Common myeloid progenitor, CD34-positive (primary cell): Measurements from ENCODE around the gene CCDC106.

Experiments used
- CTCF ChIA-PET: fragments of 350-600 bp; sonication (Branson Sonifier 250); formaldehyde crosslinking; loops from one replicate; lab custom pipeline; 2021; ENCODE audit warnings: antibody characterized with exemption; lab: Charles Lee
- POLR2A ChIA-PET: fragments of 350-600 bp; sonication (Branson Sonifier 250); formaldehyde crosslinking; loops from one replicate; lab custom pipeline; 2021; ENCODE audit warnings: antibody characterized with exemption; lab: Charles Lee
- DNase-seq, 3 donors: peaks; one replicate each; pipeline versions ENCODE4 v3.0.0 to v3.0.0-alpha.2; 2013
- H3K27ac ChIP-seq, 2 experiments: 1 replicate in 1 of 2; 2 replicates in 1 of 2; pipeline ENCODE4 v1.7.0; 2013; ENCODE audit warnings: inconsistent platforms in 2 of 2, low read length in 2 of 2, mild to moderate bottlenecking in 2 of 2, low read depth in 1 of 2, moderate library complexity in 1 of 2; ENCODE audit not compliant: severe bottlenecking in 2 of 2, insufficient read depth in 1 of 2, poor library complexity in 1 of 2
- H3K27me3 ChIP-seq, 5 experiments: replicated peaks in 2 of 5; 1 replicate in 3 of 5; 2 replicates in 2 of 5; pipeline versions ENCODE4 v1.6.1 to v1.7.0; 2013; ENCODE audit warnings: low read length in 4 of 5, mild to moderate bottlenecking in 2 of 5, moderate library complexity in 2 of 5, inconsistent platforms in 1 of 5; ENCODE audit not compliant: insufficient read depth in 5 of 5, control insufficient read depth in 4 of 5
- H3K36me3 ChIP-seq, 4 experiments: 1 replicate in 2 of 4; 2 replicates in 2 of 4; pipeline versions ENCODE4 v1.6.1 to v1.7.0; 2013; ENCODE audit warnings: low read length in 3 of 4, control low read depth in 1 of 4, mild to moderate bottlenecking in 1 of 4; ENCODE audit not compliant: control insufficient read depth in 4 of 4, insufficient read depth in 4 of 4
- H3K4me1 ChIP-seq, 4 experiments: 1 replicate in 3 of 4; 2 replicates in 1 of 4; pipeline versions ENCODE4 v1.6.1 to v1.7.1; 2013; ENCODE audit warnings: low read length in 3 of 4, mild to moderate bottlenecking in 3 of 4, control low read depth in 1 of 4, inconsistent platforms in 1 of 4, moderate library complexity in 1 of 4; ENCODE audit not compliant: control insufficient read depth in 4 of 4, insufficient read depth in 4 of 4; ENCODE audit errors: control extremely low read depth in 1 of 4
- H3K4me3 ChIP-seq, 7 experiments: 1 replicate in 4 of 7; 2 replicates in 3 of 7; pipeline versions ENCODE4 v1.5.1 to v1.7.0; 2013; ENCODE audit warnings: mild to moderate bottlenecking in 7 of 7, low read length in 6 of 7, moderate library complexity in 6 of 7, inconsistent platforms in 2 of 7, low read depth in 2 of 7, control low read depth in 1 of 7; ENCODE audit not compliant: insufficient read depth in 4 of 7, control insufficient read depth in 1 of 7; ENCODE audit errors: extremely low read depth in 1 of 7
- H3K9me3 ChIP-seq, 5 experiments: 1 replicate in 4 of 5; 2 replicates in 1 of 5; pipeline versions ENCODE4 v1.6.1 to v1.7.1; 2013; ENCODE audit warnings: low read length in 4 of 5, mild to moderate bottlenecking in 2 of 5, inconsistent platforms in 1 of 5, low read depth in 1 of 5, moderate library complexity in 1 of 5; ENCODE audit not compliant: control insufficient read depth in 4 of 5, insufficient read depth in 2 of 5; ENCODE audit errors: control extremely low read depth in 1 of 5
- WGBS: methylation state at CpG from one replicate; pipeline ENCODE4 v1.1.5; 2013; ENCODE audit not compliant: insufficient coverage; 5-methylcytosine and 5-hydroxymethylcytosine counted together

The CCDC106 gene

GRCh38 chr19:55623561-55623960, 24.5 kb upstream of the CCDC106 start:
- H3K9me3 ChIP-seq: no peaks in the 10 kb centered on the region
- WGBS: 84% methylated on average over 5 of the region's 7 CpGs
- peaks cover 0 to 11% (median 5%) of the 10 kb centered on the region in 4 experiments for H3K36me3 ChIP-seq
- H3K4me3 ChIP-seq: peak overlapping the region in 3 of 7 experiments; percentile 36 to 62 (median 47)
- no peak for DNase-seq
- no peak overlapping the region for H3K27ac ChIP-seq
- peaks cover 4 to 29% (median 21%) of the 10 kb centered on the region in 4 experiments for H3K4me1 ChIP-seq
- no peaks in the 10 kb centered on the region for H3K27me3 ChIP-seq
- ChIA-PET POLR2A (no interaction called here), CTCF (interaction anchor here (2.2 to 7.5 kb wide), 2 partner anchors 12 to 17 kb away, joined by 13 to 53 read pairs; partner anchors contain the start of gene ZNF865)

DNA sequence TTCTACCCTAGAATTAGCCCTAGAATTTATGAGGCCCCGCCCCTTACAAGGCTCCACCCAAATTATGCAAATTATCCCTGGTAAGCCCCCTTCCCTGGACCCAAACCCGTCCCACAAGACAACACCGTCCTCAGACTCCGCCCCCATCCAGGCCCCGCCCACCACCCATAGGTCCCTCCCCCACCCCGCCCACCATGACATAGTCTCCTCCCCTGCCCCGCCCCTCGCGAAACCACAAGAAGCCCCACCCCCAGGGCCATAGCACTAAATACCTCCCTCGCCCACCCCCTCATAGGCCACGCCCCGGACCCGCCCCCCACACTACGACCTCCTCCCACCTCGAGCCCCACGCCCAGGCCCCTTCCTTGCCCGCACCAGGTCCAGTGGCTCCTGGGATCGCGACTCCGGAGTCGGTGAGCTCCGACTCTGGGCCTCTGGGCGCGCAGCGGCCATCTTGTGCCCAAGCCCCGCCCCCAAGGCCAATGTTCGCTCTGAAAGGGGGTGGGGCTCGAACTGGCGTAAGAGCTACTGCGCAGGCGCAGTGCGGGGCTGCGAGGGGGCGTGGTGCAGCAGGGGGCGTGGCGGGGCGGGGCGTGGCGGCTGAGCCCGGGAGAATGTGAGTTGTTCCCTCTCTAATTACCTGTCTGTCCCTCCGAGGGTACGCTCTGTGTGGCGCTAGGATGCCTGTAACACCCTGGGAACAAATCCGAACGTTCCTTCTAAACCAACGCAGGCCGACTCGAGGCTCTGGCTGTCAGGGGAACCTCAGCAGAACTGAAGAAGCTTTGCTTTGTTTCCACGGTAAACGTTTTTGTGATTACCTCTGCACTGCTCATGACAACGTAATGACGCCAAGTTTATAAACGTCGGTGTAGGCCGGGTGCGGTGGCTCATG, 23.7 kb upstream of the CCDC106 start, which contains the start of gene ZNF784:
Gene ZNF784, minus strand, starts transcription at position 458 of the 895 bp plus-strand sequence. Its CDS starts 5 bp downstream, at position 453.
- no peaks in the 10 kb centered on the region for H3K9me3 ChIP-seq
- under 1% methylated on average over 28 of the region's 56 CpGs for WGBS
- CTCF ChIA-PET: interaction anchor here (0.6 to 7.5 kb wide), 5 partner anchors 11 to 47 kb away, joined by 3 to 53 read pairs (median 3); partner anchors contain the start of gene ZNF865
- POLR2A ChIA-PET: interaction anchor here (0.6 to 0.7 kb wide), 2 partner anchors 25 to 58 kb away, joined by 4 to 5 read pairs; partner anchors contain the start of gene FIZ1
- peak; percentile 91 to 94 (median 93) for DNase-seq
- H3K27me3 ChIP-seq: no peaks in the 10 kb centered on the region
- peaks cover 0 to 11% (median 4%) of the 10 kb centered on the region in 4 experiments for H3K36me3 ChIP-seq
- peak within 1 kb of the TSS; percentile 77 to 92 for H3K27ac ChIP-seq
- peaks cover 2 to 29% (median 21%) of the 10 kb centered on the region in 4 experiments for H3K4me1 ChIP-seq
- peak within 1 kb of the TSS; percentile 46 to 88 (median 72) for H3K4me3 ChIP-seq

- ChIA-PET CTCF (interaction anchor here (0.7 to 7.5 kb wide), 7 partner anchors 11 to 373 kb away, joined by 3 to 53 read pairs (median 5); partner anchors contain the start of gene ZNF865), POLR2A (interaction anchor here (0.6 kb wide), 2 partner anchors 59 to 118 kb away, joined by 3 to 4 read pairs; no protein-coding TSS in a partner anchor)
- peak overlapping the region in 1 of 2 experiments; percentile 92 for H3K27ac ChIP-seq
- peak overlapping the region; percentile 20 to 88 (median 72) for H3K4me3 ChIP-seq
- DNase-seq: no peak
- H3K4me1 ChIP-seq: peaks cover 0 to 27% (median 20%) of the 10 kb centered on the region in 4 experiments
- 42% methylated on average over 9 of the region's 11 CpGs for WGBS
- H3K27me3 ChIP-seq: no peaks in the 10 kb centered on the region
- H3K9me3 ChIP-seq: no peaks in the 10 kb centered on the region
- peaks cover 0 to 11% (median 4%) of the 10 kb centered on the region in 4 experiments for H3K36me3 ChIP-seq
Observed at GRCh38 chr19:55625004-55625326, 23.0 kb upstream of the CCDC106 start.

DNA sequence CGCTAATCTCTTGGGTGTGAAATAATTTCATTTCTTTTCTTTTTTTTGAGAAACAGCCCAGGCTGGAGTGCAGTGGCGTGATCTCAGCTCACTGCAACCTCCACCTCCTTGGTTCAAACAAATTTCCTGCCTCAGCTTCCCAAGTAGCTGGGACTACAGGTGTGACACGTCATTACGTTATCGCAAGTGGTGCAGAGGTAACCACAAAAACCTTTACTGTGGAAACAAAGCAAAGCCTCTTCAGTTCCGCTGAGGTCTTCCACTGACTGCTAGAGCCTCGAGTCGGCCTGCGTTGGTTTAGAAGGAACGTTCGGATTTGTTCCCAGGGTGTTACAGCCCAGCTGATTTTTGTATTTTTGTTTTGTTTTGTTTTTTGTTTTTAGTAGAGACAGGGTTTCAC, 21.7 kb upstream of the CCDC106 start:
- Histone ChIP-seq H3K4me1 (peaks cover 0 to 13% (median 6%) of the 10 kb centered on the region in 4 experiments), H3K36me3 (peaks cover 0 to 6% (median under 1%) of the 10 kb centered on the region in 4 experiments), H3K9me3 (no peaks in the 10 kb centered on the region), H3K27ac (no peak overlapping the region), H3K27me3 (no peaks in the 10 kb centered on the region), H3K4me3 (no peak overlapping the region)
- 99% methylated on average over 11 of the region's 11 CpGs for WGBS
- ChIA-PET CTCF (interaction anchor here (0.7 to 7.5 kb wide), 10 partner anchors 8 to 486 kb away, joined by 3 to 53 read pairs (median 6); partner anchors contain the start of gene ZNF865), POLR2A (interaction anchor here (0.7 kb wide), 2 partner anchors 14 to 42 kb away, joined by 3 read pairs; no protein-coding TSS in a partner anchor)
- DNase-seq: no peak

DNA sequence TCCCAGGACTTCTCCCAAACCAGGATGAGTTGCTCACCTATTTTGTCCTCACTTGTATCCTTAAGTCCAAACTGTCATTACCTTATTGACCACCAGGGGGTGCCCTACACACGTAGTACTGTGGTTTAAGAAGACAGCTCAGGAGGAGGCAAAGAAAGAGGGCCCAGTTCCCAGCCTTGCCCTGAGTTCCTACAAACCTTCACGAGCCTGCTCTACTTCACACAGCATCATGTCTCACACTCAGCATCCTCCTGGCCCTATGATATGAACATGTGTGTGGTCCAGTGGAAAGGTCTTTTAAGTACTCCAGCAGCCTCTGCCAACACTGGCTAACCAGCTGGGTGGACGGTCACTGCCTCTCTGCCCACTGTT, 15.6 kb upstream of the CCDC106 start:
- DNase-seq: peak; percentile 96 to 99 (median 97)
- 100% methylated on average over 1 of the region's 3 CpGs for WGBS
- CTCF ChIA-PET: interaction anchor here (1.0 to 12.5 kb wide), 19 partner anchors 7 to 452 kb away, joined by 3 to 128 read pairs (median 9); partner anchors contain the start of genes CCDC106, FIZ1, SYT5 and ZNF524

DNA sequence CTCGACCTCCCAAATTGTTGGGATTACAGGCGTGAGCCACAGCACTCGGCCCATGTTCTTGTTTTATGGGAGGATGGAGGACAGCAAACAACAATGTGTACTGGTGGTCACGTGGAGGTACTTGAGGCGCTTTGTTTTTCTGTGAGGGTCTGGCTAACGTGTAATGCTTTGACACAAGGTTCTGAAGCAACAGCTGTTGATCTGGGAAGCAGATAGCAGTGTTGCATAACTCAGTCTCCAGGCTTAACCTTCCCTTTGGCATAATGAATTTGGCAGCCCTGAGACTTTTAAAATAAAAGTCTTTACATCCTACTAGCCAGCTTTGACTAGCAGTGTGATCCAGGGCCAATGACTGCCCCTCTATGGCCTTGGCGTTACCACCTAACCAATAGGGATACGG, 14.2 kb upstream of the CCDC106 start:
- H3K4me1 ChIP-seq: peaks cover 5 to 36% (median 27%) of the 10 kb centered on the region in 4 experiments

More for the DNA sequence above, 15.6 kb upstream of the CCDC106 start:
- H3K9me3 ChIP-seq: no peaks in the 10 kb centered on the region
- no peak overlapping the region for H3K4me3 ChIP-seq
- H3K36me3 ChIP-seq: no peaks in the 10 kb centered on the region
- H3K27me3 ChIP-seq: no peaks in the 10 kb centered on the region
- no peak overlapping the region for H3K27ac ChIP-seq
- POLR2A ChIA-PET: no interaction called here
- peaks cover 5 to 36% (median 27%) of the 10 kb centered on the region in 4 experiments for H3K4me1 ChIP-seq

More for the DNA sequence above, 14.2 kb upstream of the CCDC106 start:
- Histone ChIP-seq H3K4me3 (peak overlapping the region in 2 of 7 experiments; percentile 90 to 99), H3K36me3 (peaks cover 0 to 3% (median 0%) of the 10 kb centered on the region in 4 experiments), H3K27me3 (no peaks in the 10 kb centered on the region), H3K27ac (peak overlapping the region in 1 of 2 experiments; percentile 99), H3K9me3 (no peaks in the 10 kb centered on the region)
- ChIA-PET POLR2A (interaction anchor here (1.2 kb wide), 1 partner anchor 13 kb away, joined by 4 read pairs; the partner anchor contains the start of gene CCDC106), CTCF (interaction anchor here (0.8 to 12.5 kb wide), 16 partner anchors 8 to 454 kb away, joined by 3 to 128 read pairs (median 8); partner anchors contain the start of genes CCDC106, FIZ1, SYT5 and ZNF524)
- WGBS: 81% methylated on average over 6 of the region's 8 CpGs
- DNase-seq: peak in 2 of 3 donors; percentile 74 to 81
